Endometrium (tissue), 2 donors: ENCODE measurements around the gene OR2V1.
"Not testable (repeated sequence)": the region's sequence is repeated elsewhere in the genome, so short reads cannot be mapped to it uniquely, and the experiment has no call there.

Experiments
- FAIRE-seq: peaks from 2 replicates; lab custom pipeline; 2012; peaks lifted over from hg19 to GRCh38; lab: Jason Lieb, UNC
- donor health status: control.
- donor health status: control.

Gene OR2V1

GRCh38 chr5:181101930-181102674, 28.9 kb downstream of the OR2V1 start:
- FAIRE-seq = peak; percentile 15

- FAIRE-seq = not testable (repeated sequence)
These were observed 29.8 kb downstream of the OR2V1 start for GRCh38 chr5:181101030-181101641.

- FAIRE-seq = no peak
These were observed 30.7 kb downstream of the OR2V1 start for GRCh38 chr5:181100121-181100875.

- no peak for FAIRE-seq
These were observed 31.3 kb downstream of the OR2V1 start for GRCh38 chr5:181099602-181100086.

- no peak for FAIRE-seq
These were observed 32.0 kb downstream of the OR2V1 start for GRCh38 chr5:181098762-181099601.

GRCh38 chr5:181097759-181098491, 33.0 kb downstream of the OR2V1 start:
- not testable (repeated sequence) for FAIRE-seq

GRCh38 chr5:181097383-181097753, 33.6 kb downstream of the OR2V1 start:
- not testable (repeated sequence) for FAIRE-seq

GRCh38 chr5:181096721-181097382, 34.1 kb downstream of the OR2V1 start:
- not testable (repeated sequence) for FAIRE-seq

- not testable (repeated sequence) for FAIRE-seq
These were observed 35.8 kb downstream of the OR2V1 start for GRCh38 chr5:181095162-181095561.

GRCh38 chr5:181092428-181092827, 38.5 kb downstream of the OR2V1 start:
- FAIRE-seq = no peak

- FAIRE-seq = no peak
These were observed 42.7 kb downstream of the OR2V1 start for GRCh38 chr5:181088289-181088688.

- FAIRE-seq = no peak
These were observed 43.7 kb downstream of the OR2V1 start for GRCh38 chr5:181087309-181087708.

GRCh38 chr5:181086884-181087205, 44.1 kb downstream of the OR2V1 start:
- no peak for FAIRE-seq

GRCh38 chr5:181086026-181086883, 44.7 kb downstream of the OR2V1 start:
- no peak for FAIRE-seq

- no peak for FAIRE-seq
These were observed 46.3 kb downstream of the OR2V1 start for GRCh38 chr5:181084621-181085195.

GRCh38 chr5:181081989-181082388, 49.0 kb downstream of the OR2V1 start:
- no peak for FAIRE-seq

GRCh38 chr5:181076920-181077319, 54.0 kb downstream of the OR2V1 start:
- no peak for FAIRE-seq
